ENCODE data around the gene PPM1F.

The PPM1F gene

GRCh38 chr22:21926728-21927127 is 25.9 kb downstream of the PPM1F start:
- TF ChIP-seq Cebpa-rat (IDR thresholded peaks at IDR 0.05): no peak
- Histone ChIP-seq H3K27me3 (no peaks in the 10 kb centered on the region), H3K36me3 (peaks cover 56 to 94% (median 80%) of the 10 kb centered on the region in 11 experiments), H3K4me1 (peaks cover 15 to 30% (median 29%) of the 10 kb centered on the region in 10 experiments), H4K20me1 (peaks cover 11 to 65% (median 18%) of the 10 kb centered on the region in 11 experiments; a peak in 16 of 22 replicates), H3K9ac (peak overlapping the region in 3 of 11 experiments; percentile 23 to 58 (median 49); a peak in 2 of 22 replicates), H3K9me3 (replicated peaks in 1 of 11) (no peaks in the 10 kb centered on the region), H3K4me3 (no peak overlapping the region), H3K4me2 (peak overlapping the region in 8 of 11 experiments; percentile 72 to 89 (median 77); a peak in 15 of 22 replicates), H3K27ac (peak overlapping the region in 1 of 11 experiments; percentile 2; a peak in 1 of 22 replicates)

- H3K4me1 ChIP-seq: peaks cover 13 to 45% (median 36%) of the 10 kb centered on the region in 10 experiments
- H3K27me3 ChIP-seq: no peaks in the 10 kb centered on the region
- no peak overlapping the region for H3K27ac ChIP-seq
- peaks cover 21 to 79% (median 61%) of the 10 kb centered on the region in 11 experiments; a peak in 21 of 22 replicates for H3K36me3 ChIP-seq
- peaks cover 11 to 77% (median 23%) of the 10 kb centered on the region in 11 experiments; a peak in 20 of 22 replicates for H4K20me1 ChIP-seq
- no peaks in the 10 kb centered on the region for H3K9me3 ChIP-seq (replicated peaks in 1 of 11)
- H3K4me2 ChIP-seq: no peak overlapping the region
- TF ChIP-seq Cebpa-rat (IDR thresholded peaks at IDR 0.05): no peak
- H3K9ac ChIP-seq: no peak overlapping the region
- no peak overlapping the region for H3K4me3 ChIP-seq
These were observed 29.5 kb downstream of the PPM1F start for GRCh38 chr22:21923163-21923561.

GRCh38 chr22:21922370-21923162 is 30.1 kb downstream of the PPM1F start:
- Histone ChIP-seq H3K9me3 (replicated peaks in 1 of 11) (no peaks in the 10 kb centered on the region), H3K4me3 (no peak overlapping the region), H3K36me3 (peaks cover 19 to 74% (median 59%) of the 10 kb centered on the region in 11 experiments; a peak in 21 of 22 replicates), H3K9ac (no peak overlapping the region), H3K27me3 (no peaks in the 10 kb centered on the region), H3K4me1 (peaks cover 7 to 43% (median 30%) of the 10 kb centered on the region in 10 experiments; a peak in 19 of 20 replicates), H4K20me1 (peaks cover 9 to 77% (median 20%) of the 10 kb centered on the region in 11 experiments; a peak in 19 of 22 replicates), H3K4me2 (no peak overlapping the region), H3K27ac (no peak overlapping the region)
- TF ChIP-seq Cebpa-rat (IDR thresholded peaks at IDR 0.05): no peak

GRCh38 chr22:21921729-21922128 is 30.9 kb downstream of the PPM1F start:
- Histone ChIP-seq H3K4me2 (no peak overlapping the region), H3K9ac (no peak overlapping the region), H3K27ac (no peak overlapping the region)

GRCh38 chr22:21921184-21921721 is 31.4 kb downstream of the PPM1F start:
- no peak for TF ChIP-seq Cebpa-rat (IDR thresholded peaks at IDR 0.05)
- Histone ChIP-seq H3K4me1 (peaks cover 0 to 43% (median 23%) of the 10 kb centered on the region in 10 experiments; a peak in 16 of 20 replicates), H3K9ac (no peak overlapping the region; a peak in 1 of 22 replicates), H3K4me3 (no peak overlapping the region), H3K9me3 (replicated peaks in 1 of 11) (no peaks in the 10 kb centered on the region), H3K27me3 (no peaks in the 10 kb centered on the region), H3K27ac (no peak overlapping the region), H3K4me2 (no peak overlapping the region), H4K20me1 (peaks cover 0 to 71% (median 8%) of the 10 kb centered on the region in 11 experiments; a peak in 14 of 22 replicates), H3K36me3 (peaks cover 19 to 65% (median 49%) of the 10 kb centered on the region in 11 experiments; a peak in 21 of 22 replicates)

More at GRCh38 chr22:21921729-21922128, 30.9 kb downstream of the PPM1F start:
- Histone ChIP-seq H3K27me3 (no peaks in the 10 kb centered on the region), H3K9me3 (replicated peaks in 1 of 11) (no peaks in the 10 kb centered on the region), H3K4me1 (peaks cover 0 to 42% (median 22%) of the 10 kb centered on the region in 10 experiments; a peak in 16 of 20 replicates), H3K4me3 (no peak overlapping the region), H3K36me3 (peaks cover 19 to 70% (median 53%) of the 10 kb centered on the region in 11 experiments; a peak in 21 of 22 replicates), H4K20me1 (peaks cover under 1 to 75% (median 12%) of the 10 kb centered on the region in 11 experiments; a peak in 18 of 22 replicates)
- TF ChIP-seq Cebpa-rat (IDR thresholded peaks at IDR 0.05): no peak

GRCh38 chr22:21920341-21921183 is 32.1 kb downstream of the PPM1F start:
- TF ChIP-seq Cebpa-rat (IDR thresholded peaks at IDR 0.05): no peak
- Histone ChIP-seq H4K20me1 (peaks cover 0 to 67% (median 8%) of the 10 kb centered on the region in 11 experiments; a peak in 14 of 22 replicates), H3K27me3 (no peaks in the 10 kb centered on the region), H3K4me2 (peak overlapping the region in 4 of 11 experiments; percentile 4 to 64 (median 46); a peak in 5 of 22 replicates), H3K9ac (peak overlapping the region in 2 of 11 experiments; percentile 9 to 18; a peak in 4 of 22 replicates), H3K4me1 (peaks cover 0 to 50% (median 28%) of the 10 kb centered on the region in 10 experiments; a peak in 16 of 20 replicates), H3K36me3 (peaks cover 19 to 58% (median 42%) of the 10 kb centered on the region in 11 experiments; a peak in 21 of 22 replicates), H3K4me3 (no peak overlapping the region), H3K27ac (no peak overlapping the region), H3K9me3 (replicated peaks in 1 of 11) (no peaks in the 10 kb centered on the region)

DNA sequence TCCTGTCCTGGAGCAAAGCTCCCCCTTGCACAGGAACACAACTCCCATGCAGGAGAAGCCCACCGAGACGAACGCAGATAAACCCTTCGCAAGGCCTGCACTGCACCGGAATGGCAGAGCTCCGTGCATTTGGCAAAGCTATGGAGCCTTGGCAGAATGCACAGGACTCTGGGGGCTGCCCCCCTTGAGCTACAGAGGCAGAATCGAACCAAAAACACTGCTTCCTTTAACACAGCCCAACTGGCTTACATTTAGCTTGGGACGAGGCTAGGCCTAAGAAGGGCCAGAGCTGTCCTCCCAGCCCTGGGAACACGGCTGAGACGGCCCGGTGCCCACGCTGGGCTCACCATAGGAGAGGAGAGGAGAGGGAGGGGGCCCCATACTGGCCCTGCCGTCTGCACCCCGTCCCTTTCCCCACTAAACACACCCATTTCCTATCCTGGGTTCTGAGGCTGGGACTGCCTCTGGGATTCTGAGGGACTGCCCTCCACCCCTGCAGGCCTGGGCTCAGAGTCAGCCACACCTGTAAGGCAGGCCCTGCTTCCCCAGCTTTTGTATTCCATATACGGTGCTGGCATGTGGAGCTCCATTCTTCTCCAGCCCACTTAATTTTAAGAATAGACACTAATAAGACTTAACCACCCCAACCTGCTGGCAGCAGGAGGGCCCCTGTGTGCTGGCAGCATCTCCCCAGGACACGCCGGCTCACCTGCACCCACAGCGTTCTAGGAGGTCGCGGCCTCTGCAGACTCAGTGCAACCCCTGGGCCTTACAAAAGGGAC is 32.9 kb downstream of the PPM1F start:
- peaks cover 0 to 57% (median 29%) of the 10 kb centered on the region in 10 experiments; a peak in 16 of 20 replicates for H3K4me1 ChIP-seq
- peaks cover 0 to 64% (median 8%) of the 10 kb centered on the region in 11 experiments; a peak in 14 of 22 replicates for H4K20me1 ChIP-seq
- H3K9me3 ChIP-seq (replicated peaks in 1 of 11): no peaks in the 10 kb centered on the region
- no peak overlapping the region for H3K4me3 ChIP-seq
- H3K9ac ChIP-seq: peak overlapping the region in 3 of 11 experiments; percentile 9 to 32 (median 18); a peak in 1 of 22 replicates
- H3K36me3 ChIP-seq: peaks cover 11 to 50% (median 33%) of the 10 kb centered on the region in 11 experiments; a peak in 20 of 22 replicates
- TF ChIP-seq Cebpa-rat (IDR thresholded peaks at IDR 0.05): no peak
- H3K27me3 ChIP-seq: no peaks in the 10 kb centered on the region
- H3K4me2 ChIP-seq: peak overlapping the region in 8 of 11 experiments; percentile 4 to 64 (median 46); a peak in 15 of 22 replicates
- H3K27ac ChIP-seq: no peak overlapping the region
